Body of pancreas (tissue), 4 donors: ENCODE measurements around the gene USP11. TPM values are rescaled to one million over a fixed set of nuclear protein-coding genes. Genes with fewer than 3 reads are reported as not detected.

Experiments used
- ATAC-seq: fragments of 150-250 bp; one replicate; pipeline ENCODE4 v1.9.1; 2016
- DNase-seq, 4 donors: peaks; one replicate each; pipeline ENCODE4 v3.0.0-alpha.2; 2019
- H3K27ac ChIP-seq, 4 donors: fragments of 200-600 bp; sonication (generic); 1 replicate in 3 of 4; 2 replicates in 1 of 4; pipeline versions ENCODE4 v1.5.1 to v1.6.1; 2016 to 2019; ENCODE audit warnings: mild to moderate bottlenecking in 1 of 4, mixed read lengths in 1 of 4, moderate library complexity in 1 of 4
- H3K27me3 ChIP-seq, 2 donors: fragments of 200-600 bp; sonication (generic); one replicate each; pipeline ENCODE4 v1.6.0; 2016; ENCODE audit warnings: mild to moderate bottlenecking in 1 of 2
- H3K36me3 ChIP-seq, 2 donors: fragments of 200-600 bp; sonication (generic); replicated peaks in 1 of 2; 2 replicates each; pipeline ENCODE4 v1.5.1; 2016; ENCODE audit warnings: low read depth in 2 of 2; ENCODE audit not compliant: insufficient read depth in 1 of 2
- H3K4me1 ChIP-seq: fragments of 200-600 bp; sonication (generic); one replicate; pipeline ENCODE4 v1.6.0; 2016
- H3K4me3 ChIP-seq, 2 donors: fragments of 200-600 bp; sonication (generic); 1 replicate in 1 of 2; 2 replicates in 1 of 2; pipeline ENCODE4 v1.5.1; 2016 to 2019
- H3K9me3 ChIP-seq, 3 donors: fragments of 200-600 bp; sonication (generic); 1 replicate in 2 of 3; 2 replicates in 1 of 3; pipeline ENCODE4 v1.5.1; 2016
- CTCF ChIP-seq, 7 experiments: fragments of 450-650 bp in 4 of 7; fragments of 200-600 bp in 3 of 7; sonication (generic) in 3 of 7; IDR thresholded peaks; one replicate each; pipeline ENCODE4 v1.5.1; 2016 to 2019; ENCODE audit warnings: antibody characterized with exemption in 7 of 7
- POLR2A ChIP-seq, 3 donors: fragments of 450-650 bp; IDR thresholded peaks; one replicate each; pipeline ENCODE4 v1.6.1; 2016; ENCODE audit warnings: antibody characterized with exemption in 3 of 3, mild to moderate bottlenecking in 2 of 3
- WGBS, 2 donors: methylation state at CpG; one replicate each; pipeline ENCODE4 v1.1.5; 2017; 5-methylcytosine and 5-hydroxymethylcytosine counted together
- intact Hi-C: fragments of 100-400 bp; cut with DNase I; formaldehyde crosslinking; loops from one replicate; pipeline ENCODE4 v1.15.1; 2023
- total RNA-seq, 2 donors: library from RNA; depleted of rRNA; stranded (reverse); fragments of >200 nt; gene quantifications; one replicate each; pipeline ENCODE4 v1.1.0, GENCODE V29; 2016

Gene USP11
- total RNA-seq, 2 donors from 2014 or later, result 23.1 to 33.3 TPM

- no peak for ATAC-seq
- no peak overlapping the region for H3K27ac ChIP-seq
- WGBS, 2 donors, result 91 to 100% methylated on average over 3 to 4 of the region's 4 CpGs
Observed at GRCh38 chrX:47187106-47187677, 45.6 kb upstream of the USP11 start.

GRCh38 chrX:47189906-47190305 lies 42.9 kb upstream of the USP11 start:
- Histone ChIP-seq H3K4me3 (no peak overlapping the region), H3K4me1 (peaks cover 18% of the 10 kb centered on the region), H3K36me3 (peaks cover 0 to 1% of the 10 kb centered on the region in 2 donors), H3K27ac (no peak overlapping the region), H3K27me3 (no peaks in the 10 kb centered on the region), H3K9me3 (no peaks in the 10 kb centered on the region)
- intact Hi-C loops, result loop anchor here (10.0 kb wide), 2 partner anchors 185 to 335 kb away; partner anchors contain the start of gene ZNF157
- WGBS, 2 donors, result 75 to 77% methylated on average over 2 to 9 of the region's 19 CpGs
- DNase-seq, result no peak
- no peak for TF ChIP-seq POLR2A (IDR thresholded peaks at IDR 0.05)
- TF ChIP-seq CTCF (IDR thresholded peaks at IDR 0.05), result no peak
- no peak for ATAC-seq

More at GRCh38 chrX:47187106-47187677, 45.6 kb upstream of the USP11 start:
- no peak for TF ChIP-seq POLR2A (IDR thresholded peaks at IDR 0.05)
- TF ChIP-seq CTCF (IDR thresholded peaks at IDR 0.05), result no peak
- Histone ChIP-seq H3K9me3 (no peaks in the 10 kb centered on the region), H3K4me1 (peaks cover 7% of the 10 kb centered on the region), H3K27me3 (no peaks in the 10 kb centered on the region), H3K4me3 (no peak overlapping the region), H3K36me3 (peaks cover 0 to 6% of the 10 kb centered on the region in 2 donors)
- DNase-seq, result peak in 2 of 4 donors; percentile 28 to 34
- intact Hi-C loops, result loop anchor here (10.0 kb wide), 2 partner anchors 188 to 338 kb away; partner anchors contain the start of gene ZNF157

GRCh38 chrX:47190445-47191269 lies 42.2 kb upstream of the USP11 start:
- WGBS, 2 donors, result 5 to 30% methylated on average over 3 to 27 of the region's 40 CpGs
- H3K4me3 ChIP-seq, result peak overlapping the region; percentile 13 to 30
- intact Hi-C loops, result no loop called here
- TF ChIP-seq CTCF (IDR thresholded peaks at IDR 0.05), result no peak
- TF ChIP-seq POLR2A (IDR thresholded peaks at IDR 0.05), result peak in 2 of 3 donors; percentile 57
- peaks cover 25% of the 10 kb centered on the region for H3K4me1 ChIP-seq
- DNase-seq (peak; percentile 83 to 91 (median 88)), ATAC-seq (peak; percentile 82)
- H3K36me3 ChIP-seq, result peaks cover 0 to 1% of the 10 kb centered on the region in 2 donors
- H3K27ac ChIP-seq, result peak overlapping the region in 3 of 4 donors; percentile 40 to 65 (median 42)
- no peaks in the 10 kb centered on the region for H3K27me3 ChIP-seq
- H3K9me3 ChIP-seq, result no peaks in the 10 kb centered on the region

- Histone ChIP-seq H3K36me3 (no peaks in the 10 kb centered on the region), H3K9me3 (no peaks in the 10 kb centered on the region), H3K4me3 (peak overlapping the region in 1 of 2 donors; percentile 30), H3K4me1 (peaks cover 32% of the 10 kb centered on the region), H3K27me3 (no peaks in the 10 kb centered on the region), H3K27ac (peak overlapping the region in 3 of 4 donors; percentile 40 to 65 (median 42))
- intact Hi-C loops, result no loop called here
- WGBS, 2 donors, result 0% methylated on average over 2 to 24 of the region's 26 CpGs
- TF ChIP-seq POLR2A (IDR thresholded peaks at IDR 0.05) (no peak), CTCF (IDR thresholded peaks at IDR 0.05) (no peak)
- DNase-seq (peak; percentile 24 to 55 (median 50)), ATAC-seq (peak; percentile 8)
Observed at GRCh38 chrX:47191331-47191730, 41.5 kb upstream of the USP11 start.
